ENCODE measurements around the gene SRRM4.

SRRM4 gene

GRCh38 chr12:119171691-119172425, 190.5 kb downstream of the SRRM4 start:
- DNase-seq: no peak

GRCh38 chr12:119175081-119175480, 193.7 kb downstream of the SRRM4 start:
- no peak for DNase-seq

GRCh38 chr12:119176267-119177055, 195.1 kb downstream of the SRRM4 start:
- no peak for DNase-seq

- no peak for DNase-seq
Measured at GRCh38 chr12:119177056-119177325, 195.7 kb downstream of the SRRM4 start.

GRCh38 chr12:119177724-119178380, 196.5 kb downstream of the SRRM4 start:
- DNase-seq: no peak

GRCh38 chr12:119178544-119179334, 197.4 kb downstream of the SRRM4 start, which contains the start of gene HSPB8:
TSS of gene HSPB8 (plus strand) at chr12:119178931. CDS start at chr12:119179313, 382 bp downstream.
- DNase-seq: no peak

GRCh38 chr12:119179335-119180021, 198.1 kb downstream of the SRRM4 start:
- DNase-seq: no peak

- no peak for DNase-seq
Measured at GRCh38 chr12:119180380-119181040, 199.2 kb downstream of the SRRM4 start.

GRCh38 chr12:119181202-119181601, 199.9 kb downstream of the SRRM4 start:
- no peak for DNase-seq

- no peak for DNase-seq
Measured at GRCh38 chr12:119181944-119182343, 200.6 kb downstream of the SRRM4 start.

- DNase-seq: no peak
Measured at GRCh38 chr12:119182701-119183493, 201.6 kb downstream of the SRRM4 start.

GRCh38 chr12:119183942-119184695, 202.8 kb downstream of the SRRM4 start:
- no peak for DNase-seq

GRCh38 chr12:119195256-119195655, 213.9 kb downstream of the SRRM4 start:
- no peak for DNase-seq

GRCh38 chr12:119198440-119198839, 217.1 kb downstream of the SRRM4 start:
- DNase-seq: no peak

- DNase-seq: no peak
Measured at GRCh38 chr12:119200601-119201000, 219.3 kb downstream of the SRRM4 start.

GRCh38 chr12:119201789-119202543, 220.6 kb downstream of the SRRM4 start:
- DNase-seq: no peak

- no peak for DNase-seq
Measured at GRCh38 chr12:119202544-119202943, 221.2 kb downstream of the SRRM4 start.

GRCh38 chr12:119204131-119204530, 222.8 kb downstream of the SRRM4 start:
- no peak for DNase-seq

GRCh38 chr12:119204671-119205285, 223.4 kb downstream of the SRRM4 start:
- DNase-seq: no peak

Measured in activated T-cell treated with anti-CD3 and anti-CD28 coated beads, Interleukin-2, amount 50 U/mL, for 48 hours (primary cell).